SHP77 (cell line): ENCODE measurements around the gene PHKG2.

Experiments
- DNase-seq, 2 experiments: peaks; one replicate each; lab custom pipeline; 2025; lab: John Stamatoyannopoulos, UW

PHKG2 gene

GRCh38 chr16:30728899-30729672 lies 19.1 kb upstream of the PHKG2 start:
- DNase-seq = no peak

- no peak for DNase-seq
These were observed 16.8 kb upstream of the PHKG2 start for GRCh38 chr16:30731411-30731810.

GRCh38 chr16:30736995-30737793 lies 11.0 kb upstream of the PHKG2 start:
- no peak for DNase-seq

- no peak for DNase-seq
These were observed 10.2 kb upstream of the PHKG2 start for GRCh38 chr16:30737794-30738648.

GRCh38 chr16:30738984-30739951 lies 9.0 kb upstream of the PHKG2 start:
- DNase-seq = no peak

GRCh38 chr16:30740364-30741251 lies 7.6 kb upstream of the PHKG2 start:
- no peak for DNase-seq

GRCh38 chr16:30741461-30741914 lies 6.7 kb upstream of the PHKG2 start:
- DNase-seq = no peak

- no peak for DNase-seq
These were observed 4.5 kb upstream of the PHKG2 start for GRCh38 chr16:30743716-30744115.

GRCh38 chr16:30744183-30744582 lies 4.0 kb upstream of the PHKG2 start:
- DNase-seq = no peak

- no peak for DNase-seq
These were observed 3.1 kb upstream of the PHKG2 start for GRCh38 chr16:30745082-30745481.

- no peak for DNase-seq
These were observed 1.5 kb upstream of the PHKG2 start for GRCh38 chr16:30746638-30747175.

GRCh38 chr16:30747331-30747730 lies 894 bp upstream of the PHKG2 start:
- peak in 1 of 2 experiments; percentile 10 for DNase-seq

GRCh38 chr16:30748634-30749445 lies 615 bp downstream of the PHKG2 start:
- DNase-seq = peak in 1 of 2 experiments; percentile 43

- no peak for DNase-seq
These were observed 2.0 kb downstream of the PHKG2 start for GRCh38 chr16:30750201-30750600.

GRCh38 chr16:30750876-30751465 lies 2.7 kb downstream of the PHKG2 start:
- DNase-seq = no peak

GRCh38 chr16:30753596-30753995 lies 5.4 kb downstream of the PHKG2 start:
- DNase-seq = no peak

GRCh38 chr16:30755955-30756780 lies 7.9 kb downstream of the PHKG2 start:
- DNase-seq = no peak

- no peak for DNase-seq
These were observed 8.5 kb downstream of the PHKG2 start for GRCh38 chr16:30756781-30757100.
